Activated gamma-delta T cell (primary cell): ENCODE data around the gene LVRN.

Source experiments
- DNase-seq: peaks from one replicate; lab custom pipeline; 2025; lab: John Stamatoyannopoulos, UW

LVRN gene

GRCh38 chr5:116025866-116026265 lies 63.6 kb downstream of the LVRN start:
- no peak for DNase-seq

GRCh38 chr5:116032094-116032517 lies 69.8 kb downstream of the LVRN start, which contains the start of gene ARL14EPL:
ARL14EPL (plus strand) TSS chr5:116032472; CDS start chr5:116051466, 18,994 bp downstream.
- no peak for DNase-seq

GRCh38 chr5:116032991-116033390 lies 70.7 kb downstream of the LVRN start:
- DNase-seq = no peak

GRCh38 chr5:116035123-116035522 lies 72.8 kb downstream of the LVRN start:
- no peak for DNase-seq

- DNase-seq = no peak
Observed at GRCh38 chr5:116037236-116037822, 75.1 kb downstream of the LVRN start.

- no peak for DNase-seq
Observed at GRCh38 chr5:116038817-116039216, 76.5 kb downstream of the LVRN start.

GRCh38 chr5:116042375-116042774 lies 80.1 kb downstream of the LVRN start:
- DNase-seq = no peak

GRCh38 chr5:116044073-116044472 lies 81.8 kb downstream of the LVRN start:
- DNase-seq = no peak

- DNase-seq = no peak
Observed at GRCh38 chr5:116045821-116046220, 83.5 kb downstream of the LVRN start.

- no peak for DNase-seq
Observed at GRCh38 chr5:116046261-116046660, 84.0 kb downstream of the LVRN start.

GRCh38 chr5:116046823-116047222 lies 84.5 kb downstream of the LVRN start:
- DNase-seq = no peak

- no peak for DNase-seq
Observed at GRCh38 chr5:116058346-116058936, 96.2 kb downstream of the LVRN start.

- DNase-seq = no peak
Observed at GRCh38 chr5:116062352-116062751, 100.1 kb downstream of the LVRN start.

GRCh38 chr5:116063950-116064349 lies 101.7 kb downstream of the LVRN start:
- no peak for DNase-seq

GRCh38 chr5:116068028-116068632 lies 105.9 kb downstream of the LVRN start:
- no peak for DNase-seq

GRCh38 chr5:116071211-116071610 lies 108.9 kb downstream of the LVRN start:
- DNase-seq = no peak

- DNase-seq = no peak
Observed at GRCh38 chr5:116075191-116075831, 113.0 kb downstream of the LVRN start.

GRCh38 chr5:116076496-116076895 lies 114.2 kb downstream of the LVRN start:
- no peak for DNase-seq
